GM12878 (cell line): ENCODE measurements around the gene FERMT2. TPM values are rescaled to one million over a fixed set of nuclear protein-coding genes. Genes with fewer than 3 reads are reported as not detected.

ENCODE experiments used
- ATAC-seq: fragments of 200-7000 bp; cut with Tn5 transposase; 3 replicates; pipeline ENCODE4 v1.9.1; 2020; ENCODE audit warnings: mild to moderate bottlenecking, moderate library complexity
- BruUV-seq: library from RNA; stranded (reverse); fragments of 400-500 nt; replicated peaks from 2 replicates; lab custom pipeline; 2021; lab: Mats Ljungman, UMichigan
- CTCF ChIA-PET: fragments of 300-600 bp; sonication (Branson Sonifier 250); formaldehyde crosslinking; extraction: SDS; loops from one replicate; lab custom pipeline; 2021; ENCODE audit warnings: inconsistent platforms; lab: Yijun Ruan, JAX
- POLR2A ChIA-PET: fragments of 350-600 bp; formaldehyde crosslinking; extraction: SDS; loops from one replicate; lab custom pipeline; 2021; ENCODE audit warnings: inconsistent platforms; lab: Charles Lee
- RAD21 ChIA-PET: fragments of 300-600 bp; sonication (Branson Sonifier 250); formaldehyde crosslinking; loops from one replicate; lab custom pipeline; 2023; ENCODE audit warnings: antibody characterized with exemption; ENCODE audit not compliant: unreplicated experiment; lab: Charles Lee
- SMC1A ChIA-PET: fragments of 300-600 bp; sonication (Branson Sonifier 250); formaldehyde crosslinking; loops from one replicate; lab custom pipeline; 2023; ENCODE audit not compliant: unreplicated experiment, uncharacterized antibody; lab: Charles Lee
- DNase-seq: peaks from one replicate; pipeline ENCODE4 v3.0.0-alpha.2; 2011; ENCODE audit warnings: low read depth, low spot score
- FAIRE-seq: peaks from 3 replicates; lab custom pipeline; 2011; peaks lifted over from hg19 to GRCh38; lab: Jason Lieb, UNC
- H2AFZ ChIP-seq: 2 replicates; pipeline ENCODE4 v1.6.0; 2011; ENCODE audit warnings: low read depth, low read length, control low read depth; ENCODE audit not compliant: control insufficient read depth
- H3K27ac ChIP-seq: 2 replicates; pipeline ENCODE4 v1.5.1; 2011; ENCODE audit warnings: control low read depth; ENCODE audit not compliant: control insufficient read depth, insufficient read depth
- H3K27me3 ChIP-seq, 2 experiments: replicated peaks in 1 of 2; 2 replicates each; pipeline versions ENCODE4 v1.6.0 to v1.6.1; 2011; ENCODE audit warnings: low read length in 1 of 2; ENCODE audit not compliant: control insufficient read depth in 2 of 2, insufficient read depth in 2 of 2
- H3K36me3 ChIP-seq, 2 experiments: 2 replicates each; pipeline ENCODE4 v1.5.1; 2011; ENCODE audit warnings: low read length in 1 of 2; ENCODE audit not compliant: control insufficient read depth in 2 of 2, insufficient read depth in 2 of 2
- H3K4me1 ChIP-seq: 2 replicates; pipeline ENCODE4 v1.6.1; 2011; ENCODE audit warnings: mild to moderate bottlenecking, low read length, moderate library complexity, mixed read lengths; ENCODE audit not compliant: control insufficient read depth, insufficient read depth
- H3K4me2 ChIP-seq: 2 replicates; pipeline ENCODE4 v1.6.0; 2011; ENCODE audit warnings: control low read depth; ENCODE audit not compliant: control insufficient read depth, insufficient read depth
- H3K4me3 ChIP-seq: fragments of 200-600 bp; sonication (generic); 2 replicates; pipeline ENCODE4 v1.5.1; 2016
- H3K79me2 ChIP-seq: 2 replicates; pipeline ENCODE4 v1.6.0; 2011; ENCODE audit warnings: low read length; ENCODE audit not compliant: control insufficient read depth, insufficient read depth
- H3K9ac ChIP-seq: 2 replicates; pipeline ENCODE4 v1.8.0; 2011; ENCODE audit warnings: low read length, control low read depth, mixed read lengths; ENCODE audit not compliant: control insufficient read depth, insufficient read depth
- H3K9me3 ChIP-seq: replicated peaks from 3 replicates; pipeline ENCODE4 v1.5.1; 2011; ENCODE audit warnings: mild to moderate bottlenecking, low read length; ENCODE audit not compliant: control insufficient read depth, insufficient read depth
- H4K20me1 ChIP-seq: 2 replicates; pipeline ENCODE4 v1.6.0; 2011; ENCODE audit not compliant: control insufficient read depth, insufficient read depth
- BACH1 ChIP-seq: fragments of 450-650 bp; IDR thresholded peaks from 2 replicates; pipeline ENCODE4 v1.6.1; 2017; ENCODE audit warnings: mild to moderate bottlenecking, borderline replicate concordance
- CBX5 ChIP-seq: sonication (generic); IDR thresholded peaks from 2 replicates; pipeline ENCODE4 v1.6.1; 2016; ENCODE audit warnings: low read depth, moderate library complexity, mild to moderate bottlenecking, inconsistent platforms
- CREM ChIP-seq: IDR thresholded peaks from 2 replicates; pipeline ENCODE4 v1.6.1; 2014; ENCODE audit warnings: antibody characterized with exemption, low read depth
- IKZF1 ChIP-seq: fragments of 450-650 bp; conservative IDR thresholded peaks from 2 replicates; pipeline ENCODE4 v1.6.1; 2017; ENCODE audit warnings: antibody characterized with exemption, mild to moderate bottlenecking
- KDM1A ChIP-seq: fragments of 200-600 bp; sonication (generic); IDR thresholded peaks from 2 replicates; pipeline ENCODE4 v1.6.1; 2016; ENCODE audit warnings: borderline replicate concordance
- MTA3 ChIP-seq: IDR thresholded peaks from 2 replicates; pipeline ENCODE4 v1.6.1; 2012; ENCODE audit warnings: low read length, inconsistent platforms, borderline replicate concordance
- SMC3 ChIP-seq: IDR thresholded peaks from 2 replicates; pipeline ENCODE4 v1.6.1; 2011; ENCODE audit warnings: low read length, improper control_type of control experiment, borderline replicate concordance
- TARDBP ChIP-seq: IDR thresholded peaks from 2 replicates; pipeline ENCODE4 v1.6.1; 2016; ENCODE audit warnings: borderline replicate concordance
- TCF7 ChIP-seq: IDR thresholded peaks from 2 replicates; pipeline ENCODE4 v1.6.1; 2014; ENCODE audit warnings: antibody characterized with exemption, borderline replicate concordance
- USF1 ChIP-seq: IDR thresholded peaks from 2 replicates; pipeline ENCODE4 v1.6.1; 2011; ENCODE audit warnings: borderline replicate concordance, low read depth, mild to moderate bottlenecking, moderate library complexity, mixed read lengths, low read length; ENCODE audit not compliant: insufficient read depth; ENCODE audit errors: extremely low read length
- WRNIP1 ChIP-seq: IDR thresholded peaks from 2 replicates; pipeline ENCODE4 v1.6.1; 2011; ENCODE audit warnings: low read depth, low read length, improper control_type of control experiment, borderline replicate concordance
- WGBS: methylation state at CpG from one replicate; pipeline ENCODE4 v1.1.6; 2016; ENCODE audit warnings: low lambda C conversion rate; ENCODE audit not compliant: insufficient replicate concordance, insufficient coverage; ENCODE audit errors: missing lambda C conversion rate; 5-methylcytosine and 5-hydroxymethylcytosine counted together
- in situ Hi-C: fragments of 300-500 bp; cut with MboI; formaldehyde crosslinking; loops from 9 replicates; pipeline ENCODE4 v1.14.3; 2018; ENCODE audit warnings: mixed read lengths
- intact Hi-C: fragments of 100-400 bp; cut with micrococcal nuclease; formaldehyde crosslinking; loops from one replicate; pipeline ENCODE4 v1.14.2; 2022; ENCODE audit not compliant: unreplicated experiment
- polyA plus RNA-seq, 11 experiments: library from polyadenylated mRNA; depleted of rRNA in 4 of 11; unstranded in 6 of 11; stranded (reverse) in 5 of 11; fragments of >200 nt; fragmentation: Nextera tagmentation in 4 of 11; fragmentation: Illumina TruSeq in 1 of 11; extraction: Ambion mirVana in 4 of 11; extraction: Trizol in 1 of 11; gene quantifications; 1 replicate in 1 of 11; 2 replicates in 10 of 11; pipeline versions ENCODE4 v1.2.1 to v1.2.3, GENCODE V29; 2011 to 2016; ENCODE audit warnings: inconsistent platforms in 2 of 11, missing spikeins in 2 of 11, low read depth in 1 of 11
- total RNA-seq, 4 experiments: library from RNA; depleted of rRNA in 3 of 4; stranded (reverse); fragments of >200 nt in 3 of 4; fragmentation: Illumina TruSeq in 1 of 4; extraction: Trizol in 1 of 4; gene quantifications; 2 replicates each; pipeline versions ENCODE4 v1.2.1 to v1.2.3, GENCODE V29; 2013 to 2021
- TF ChIP-seq, protein P1 (sequence below): IDR thresholded peaks from 2 replicates; pipeline ENCODE4 v1.6.1; 2011; ENCODE audit warnings: low read depth, mild to moderate bottlenecking, low read length, moderate library complexity, borderline replicate concordance; ENCODE audit errors: extremely low read depth

Gene FERMT2
- total and polyA plus RNA-seq, 10 of the 15 experiments (the other 5 are each of a cell fraction or from before 2014, with no cell fraction given): 4.9 to 35.5 (median 19.5) TPM

- TF ChIP-seq WRNIP1: no peak
- TF ChIP-seq BACH1: no peak
- TF ChIP-seq TCF7: no peak
- no peak for TF ChIP-seq CBX5
- no peak for TF ChIP-seq USF1
- TF ChIP-seq KDM1A: no peak
Observed at GRCh38 chr14:52883658-52884057, 67.2 kb downstream of the FERMT2 start (continued).

DNA sequence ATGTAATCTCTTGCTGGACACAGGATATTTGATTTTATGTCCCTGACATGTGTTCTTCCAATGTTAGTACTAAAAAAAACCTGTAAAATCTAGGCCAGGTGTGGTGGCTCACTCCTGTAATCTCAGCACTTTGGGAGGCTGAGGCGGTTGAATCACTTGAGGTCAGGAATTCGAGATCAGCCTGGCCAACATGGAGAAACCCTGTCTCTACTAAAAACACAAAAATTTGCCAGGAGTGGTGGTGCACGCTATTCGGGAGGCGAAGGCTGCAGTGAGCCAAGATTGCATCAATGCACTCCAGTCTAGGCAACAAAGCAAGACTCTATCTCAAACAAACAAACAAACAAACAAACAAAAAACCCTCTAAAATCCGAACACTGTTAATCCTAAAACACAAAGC, 68.0 kb downstream of the FERMT2 start:
- no TSS peak for BruUV-seq
- DNase-seq: no peak
- no peak for ATAC-seq
- Histone ChIP-seq H3K4me1 (no peaks in the 10 kb centered on the region), H3K27ac (no peak overlapping the region), H2AFZ (no peak overlapping the region), H3K9ac (no peak overlapping the region), H3K79me2 (no peaks in the 10 kb centered on the region), H3K4me3 (no peak overlapping the region), H3K36me3 (no peaks in the 10 kb centered on the region), H3K27me3 (no peaks in the 10 kb centered on the region), H4K20me1 (no peaks in the 10 kb centered on the region), H3K4me2 (no peak overlapping the region), H3K9me3 (no peaks in the 10 kb centered on the region)
- intact Hi-C loops: no loop called here
- POLR2A ChIA-PET: no interaction called here
- SMC1A ChIA-PET: interaction anchor here (0.9 to 1.0 kb wide), 2 partner anchors 12 to 13 kb away, joined by 3 read pairs; no protein-coding TSS in a partner anchor
- TF ChIP-seq BACH1: no peak
- no peak for TF ChIP-seq IKZF1
- no peak for TF ChIP-seq SMC3
- no peak for TF ChIP-seq TARDBP
- TF ChIP-seq, protein P1, sequence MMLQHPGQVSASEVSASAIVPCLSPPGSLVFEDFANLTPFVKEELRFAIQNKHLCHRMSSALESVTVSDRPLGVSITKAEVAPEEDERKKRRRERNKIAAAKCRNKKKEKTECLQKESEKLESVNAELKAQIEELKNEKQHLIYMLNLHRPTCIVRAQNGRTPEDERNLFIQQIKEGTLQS: no peak
- TF ChIP-seq CREM: no peak
- no peak for TF ChIP-seq MTA3
- FAIRE-seq: no peak
- RAD21 ChIA-PET: interaction anchor here (1.1 kb wide), 1 partner anchor 78 kb away, joined by 3 read pairs; no protein-coding TSS in a partner anchor
- WGBS: 68% methylated on average over 6 of the region's 6 CpGs
- CTCF ChIA-PET: interaction anchor here (1.1 kb wide), 1 partner anchor 423 kb away, joined by 4 read pairs; no protein-coding TSS in a partner anchor
- in situ Hi-C loops: no loop called here
